T-helper 17 cell (primary cell): ENCODE results near the gene AIG1. TPM values are rescaled to one million over a fixed set of nuclear protein-coding genes. Genes with fewer than 3 reads are reported as not detected.

Experiments used
- ATAC-seq: fragments of 150-1000 bp; cut with Tn5 transposase; 2 replicates; pipeline ENCODE4 v1.10.0; 2021; ENCODE audit warnings: mild to moderate bottlenecking, moderate library complexity
- DNase-seq, 3 donors: peaks; one replicate each; pipeline versions ENCODE4 v3.0.0 to v3.0.0-alpha.2; 2020 to 2021
- H3K9me3 ChIP-seq: one replicate; pipeline ENCODE4 v1.7.0; 2013; ENCODE audit warnings: low read length, mild to moderate bottlenecking; ENCODE audit not compliant: control insufficient read depth, poor library complexity, severe bottlenecking
- H3K27ac Mint-ChIP-seq: one replicate; pipeline ENCODE4 v1.8.0; 2022; ENCODE audit warnings: mild to moderate bottlenecking, moderate library complexity, mixed read lengths
- H3K27me3 Mint-ChIP-seq: one replicate; pipeline ENCODE4 v1.8.0; 2022; ENCODE audit warnings: mixed read lengths
- H3K36me3 Mint-ChIP-seq: one replicate; pipeline ENCODE4 v1.8.0; 2022; ENCODE audit warnings: low read depth, mixed read lengths
- H3K4me1 Mint-ChIP-seq: one replicate; pipeline ENCODE4 v1.8.0; 2022; ENCODE audit warnings: mild to moderate bottlenecking, mixed read lengths
- H3K4me3 Mint-ChIP-seq: one replicate; pipeline ENCODE4 v1.8.0; 2022; ENCODE audit warnings: mild to moderate bottlenecking, moderate library complexity, mixed read lengths
- total RNA-seq, 4 donors: library from RNA in 2 of 4; stranded (reverse) in 2 of 4; gene quantifications; one replicate each; pipeline ENCODE4 v1.2.3 and lab custom pipeline; 2022 to 2026

AIG1 gene
- total RNA-seq, 2 donors from 2014 or later = 7.9 to 16.5 TPM

GRCh38 chr6:143087856-143088255 lies 27.2 kb downstream of the AIG1 start:
- Mint-ChIP-seq H3K27ac (no peak overlapping the region), H3K27me3 (no peaks in the 10 kb centered on the region), H3K36me3 (no peaks in the 10 kb centered on the region), H3K4me3 (no peak overlapping the region), H3K4me1 (peaks cover 2% of the 10 kb centered on the region)
- H3K9me3 ChIP-seq = no peaks in the 10 kb centered on the region
- no peak for DNase-seq
- no peak for ATAC-seq

GRCh38 chr6:143090314-143091044 lies 29.8 kb downstream of the AIG1 start:
- Mint-ChIP-seq H3K4me3 (no peak overlapping the region), H3K36me3 (no peaks in the 10 kb centered on the region), H3K27me3 (no peaks in the 10 kb centered on the region), H3K4me1 (peaks cover 2% of the 10 kb centered on the region), H3K27ac (peak overlapping the region; percentile 4)
- H3K9me3 ChIP-seq = no peaks in the 10 kb centered on the region
- DNase-seq (no peak), ATAC-seq (no peak)

- Mint-ChIP-seq H3K4me1 (peaks cover 2% of the 10 kb centered on the region), H3K27me3 (no peaks in the 10 kb centered on the region), H3K27ac (no peak overlapping the region), H3K4me3 (no peak overlapping the region), H3K36me3 (no peaks in the 10 kb centered on the region)
- no peak for ATAC-seq
- H3K9me3 ChIP-seq = no peaks in the 10 kb centered on the region
- DNase-seq = no peak
These were observed 32.1 kb downstream of the AIG1 start for GRCh38 chr6:143092768-143093167.

GRCh38 chr6:143093290-143093689 lies 32.6 kb downstream of the AIG1 start:
- H3K27me3 Mint-ChIP-seq = no peaks in the 10 kb centered on the region
- H3K27ac Mint-ChIP-seq = peak overlapping the region; percentile 17
- no peak for ATAC-seq
- peaks cover 2% of the 10 kb centered on the region for H3K4me1 Mint-ChIP-seq
- DNase-seq = no peak
- no peak overlapping the region for H3K4me3 Mint-ChIP-seq
- H3K36me3 Mint-ChIP-seq = no peaks in the 10 kb centered on the region
- no peaks in the 10 kb centered on the region for H3K9me3 ChIP-seq

GRCh38 chr6:143096403-143096802 lies 35.7 kb downstream of the AIG1 start:
- Mint-ChIP-seq H3K27ac (no peak overlapping the region), H3K36me3 (peaks cover 2% of the 10 kb centered on the region), H3K4me3 (no peak overlapping the region), H3K27me3 (no peaks in the 10 kb centered on the region), H3K4me1 (no peaks in the 10 kb centered on the region)
- ATAC-seq (no peak), DNase-seq (no peak)
- no peaks in the 10 kb centered on the region for H3K9me3 ChIP-seq

GRCh38 chr6:143097224-143097795 lies 36.6 kb downstream of the AIG1 start:
- Mint-ChIP-seq H3K4me1 (no peaks in the 10 kb centered on the region), H3K27me3 (no peaks in the 10 kb centered on the region), H3K36me3 (peaks cover 2% of the 10 kb centered on the region), H3K4me3 (no peak overlapping the region), H3K27ac (no peak overlapping the region)
- DNase-seq (no peak), ATAC-seq (peak; percentile 86)
- no peaks in the 10 kb centered on the region for H3K9me3 ChIP-seq

GRCh38 chr6:143098054-143098671 lies 37.5 kb downstream of the AIG1 start:
- DNase-seq = no peak
- H3K4me3 Mint-ChIP-seq = no peak overlapping the region
- H3K36me3 Mint-ChIP-seq = peaks cover 2% of the 10 kb centered on the region
- H3K27ac Mint-ChIP-seq = no peak overlapping the region
- ATAC-seq = peak; percentile 74
- no peaks in the 10 kb centered on the region for H3K4me1 Mint-ChIP-seq
- H3K27me3 Mint-ChIP-seq = no peaks in the 10 kb centered on the region
- no peaks in the 10 kb centered on the region for H3K9me3 ChIP-seq

GRCh38 chr6:143099647-143100046 lies 39.0 kb downstream of the AIG1 start:
- Mint-ChIP-seq H3K27ac (no peak overlapping the region), H3K36me3 (peaks cover 2% of the 10 kb centered on the region), H3K27me3 (no peaks in the 10 kb centered on the region), H3K4me3 (no peak overlapping the region), H3K4me1 (no peaks in the 10 kb centered on the region)
- no peak for ATAC-seq
- no peaks in the 10 kb centered on the region for H3K9me3 ChIP-seq
- DNase-seq = no peak

GRCh38 chr6:143100429-143100828 lies 39.7 kb downstream of the AIG1 start:
- no peaks in the 10 kb centered on the region for H3K27me3 Mint-ChIP-seq
- no peak overlapping the region for H3K4me3 Mint-ChIP-seq

GRCh38 chr6:143103916-143104315 lies 43.2 kb downstream of the AIG1 start:
- Mint-ChIP-seq H3K4me1 (no peaks in the 10 kb centered on the region), H3K36me3 (peaks cover 4% of the 10 kb centered on the region), H3K27me3 (no peaks in the 10 kb centered on the region), H3K27ac (no peak overlapping the region), H3K4me3 (no peak overlapping the region)
- no peaks in the 10 kb centered on the region for H3K9me3 ChIP-seq
- ATAC-seq (no peak), DNase-seq (no peak)

More at GRCh38 chr6:143100429-143100828, 39.7 kb downstream of the AIG1 start:
- DNase-seq = no peak
- H3K9me3 ChIP-seq = no peaks in the 10 kb centered on the region
- H3K27ac Mint-ChIP-seq = no peak overlapping the region
- H3K4me1 Mint-ChIP-seq = no peaks in the 10 kb centered on the region
- ATAC-seq = no peak
- peaks cover 2% of the 10 kb centered on the region for H3K36me3 Mint-ChIP-seq

- H3K9me3 ChIP-seq = no peaks in the 10 kb centered on the region
- Mint-ChIP-seq H3K4me1 (no peaks in the 10 kb centered on the region), H3K36me3 (peaks cover 4% of the 10 kb centered on the region), H3K4me3 (no peak overlapping the region), H3K27me3 (no peaks in the 10 kb centered on the region), H3K27ac (no peak overlapping the region)
- ATAC-seq (no peak), DNase-seq (no peak)
These were observed 46.8 kb downstream of the AIG1 start for GRCh38 chr6:143107440-143107839.

DNA sequence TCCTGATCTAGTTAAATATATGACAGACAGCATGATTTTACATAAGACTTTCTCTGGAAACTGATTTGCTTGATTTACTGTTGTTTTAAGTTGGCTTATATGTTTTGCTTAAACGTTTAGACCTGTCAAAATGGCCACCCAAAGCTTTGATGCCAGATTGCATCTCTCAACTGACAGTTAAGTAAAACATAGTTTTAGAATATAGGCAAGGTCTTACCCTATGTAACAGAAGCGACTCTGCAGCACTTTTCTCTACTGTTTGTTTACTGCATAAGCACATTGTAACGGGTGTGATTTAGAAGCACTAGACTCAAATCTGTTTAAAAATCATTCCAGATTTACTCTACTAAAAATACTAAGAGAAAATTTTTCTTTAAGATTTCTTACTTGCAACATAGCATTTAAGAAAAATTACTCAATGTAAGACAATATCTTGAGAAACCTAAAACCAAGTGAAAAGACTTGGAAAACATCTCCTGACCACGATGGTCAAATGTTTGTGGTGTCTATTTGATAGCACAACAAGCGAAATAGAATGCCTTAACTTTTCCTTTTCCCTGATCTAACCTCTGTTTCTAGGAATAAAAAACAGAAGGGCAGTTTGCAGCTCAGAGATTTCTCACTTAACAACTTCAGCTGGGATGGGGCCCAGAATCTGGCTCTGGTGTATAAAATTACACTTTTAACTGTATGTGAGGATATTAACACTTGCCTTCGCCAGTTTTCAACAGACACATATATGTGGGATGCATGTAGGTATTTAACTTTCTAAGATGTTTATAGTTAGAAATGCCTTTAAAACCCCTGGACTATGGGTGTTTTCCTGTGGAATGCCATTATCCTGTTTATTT lies 47.4 kb downstream of the AIG1 start:
- ATAC-seq = no peak
- H3K27me3 Mint-ChIP-seq = no peaks in the 10 kb centered on the region

GRCh38 chr6:143109196-143109595 lies 48.5 kb downstream of the AIG1 start:
- H3K4me1 Mint-ChIP-seq = no peaks in the 10 kb centered on the region
- H3K9me3 ChIP-seq = no peaks in the 10 kb centered on the region
- no peaks in the 10 kb centered on the region for H3K27me3 Mint-ChIP-seq
- H3K27ac Mint-ChIP-seq = no peak overlapping the region
- no peak for DNase-seq
- H3K4me3 Mint-ChIP-seq = no peak overlapping the region
- ATAC-seq = no peak
- H3K36me3 Mint-ChIP-seq = peaks cover 4% of the 10 kb centered on the region

More for the DNA sequence above, 47.4 kb downstream of the AIG1 start:
- H3K36me3 Mint-ChIP-seq = peaks cover 4% of the 10 kb centered on the region
- no peaks in the 10 kb centered on the region for H3K9me3 ChIP-seq
- no peak for DNase-seq
- no peaks in the 10 kb centered on the region for H3K4me1 Mint-ChIP-seq
- H3K4me3 Mint-ChIP-seq = no peak overlapping the region
- H3K27ac Mint-ChIP-seq = no peak overlapping the region
